ENCODE results near the gene UBR4. TPM values are rescaled to one million over a fixed set of nuclear protein-coding genes. Genes with fewer than 3 reads are reported as not detected.

The UBR4 gene
- polyA plus RNA-seq, 1 donor from 2014 or later, result 49.7 TPM

GRCh38 chr1:19028110-19028509, 182.0 kb downstream of the UBR4 start:
- no peaks in the 10 kb centered on the region for H3K27me3 ChIP-seq (ENCODE audit: insufficient read depth, low read depth, low read length)
- no peak overlapping the region for H3K9ac ChIP-seq (ENCODE audit: low read length)
- no peak overlapping the region for H3K4me3 ChIP-seq (ENCODE audit: low read length)
- no peaks in the 10 kb centered on the region for H4K20me1 ChIP-seq (ENCODE audit: insufficient read depth)
- no peaks in the 10 kb centered on the region for H3K79me2 ChIP-seq (replicated peaks; ENCODE audit: insufficient read depth, low read length)
- H3K9me3 ChIP-seq (ENCODE audit: low read length), result no peaks in the 10 kb centered on the region
- no peaks in the 10 kb centered on the region for H3K36me3 ChIP-seq (ENCODE audit: insufficient read depth, low read length)
- H2AFZ ChIP-seq (ENCODE audit: low read depth, low read length), result no peak overlapping the region
- no peak overlapping the region for H3K4me2 ChIP-seq (ENCODE audit: low read length)
- no peaks in the 10 kb centered on the region for H3K9me2 ChIP-seq (ENCODE audit: insufficient read depth, low read length)
- no peaks in the 10 kb centered on the region for H3F3A ChIP-seq (ENCODE audit: insufficient read depth, low read length, poor library complexity, severe bottlenecking)
- no peak overlapping the region for H3K27ac ChIP-seq (ENCODE audit: low read length)
- TF ChIP-seq RAD21 (conservative IDR thresholded peaks at IDR 0.05) (no peak), MXI1 (conservative IDR thresholded peaks at IDR 0.05; ENCODE audit: poor library complexity, severe bottlenecking) (no peak), EP300 (conservative IDR thresholded peaks at IDR 0.05; ENCODE audit: poor library complexity, severe bottlenecking) (no peak)

Other genes starting within 250 kb of the UBR4 start
- gene EMC1, start 41.3 kb upstream of the UBR4 start, polyA plus RNA-seq, result 75.1 and 75.3 TPM in 2 replicates
- 42.5 and 50.2 TPM in 2 replicates for gene MRTO4, start 41.5 kb upstream of the UBR4 start, polyA plus RNA-seq
- 2.9 and 5.1 TPM in 2 replicates for gene AKR7A3, start 78.5 kb upstream of the UBR4 start, polyA plus RNA-seq
- gene AKR7A2, start 101.9 kb upstream of the UBR4 start, polyA plus RNA-seq, result 50.6 and 61.7 TPM in 2 replicates
- gene SLC66A1, start 102.1 kb upstream of the UBR4 start, polyA plus RNA-seq, result 31.8 and 48.3 TPM in 2 replicates